H9 (cell line): Measurements from ENCODE around the gene HIBCH. TPM values are rescaled to one million over a fixed set of nuclear protein-coding genes. Genes with fewer than 3 reads are reported as not detected.

ENCODE experiments used
- DNase-seq: peaks from one replicate; pipeline ENCODE4 v3.0.0-alpha.2; 2017
- H2AFZ ChIP-seq: one replicate; pipeline ENCODE4 v1.6.1; 2013; ENCODE audit warnings: mild to moderate bottlenecking, low read length, control low read depth, moderate library complexity
- H2AK5ac ChIP-seq: 2 replicates; pipeline ENCODE4 v1.6.1; 2013; ENCODE audit warnings: low read length, control low read depth, mixed read lengths; ENCODE audit not compliant: insufficient read length
- H2BK120ac ChIP-seq: one replicate; pipeline ENCODE4 v1.6.1; 2013; ENCODE audit warnings: low read depth, mild to moderate bottlenecking, low read length, control low read depth, inconsistent platforms; ENCODE audit not compliant: poor library complexity, severe bottlenecking
- H2BK12ac ChIP-seq: 2 replicates; pipeline ENCODE4 v1.6.1; 2013; ENCODE audit warnings: low read length, control low read depth, mixed read lengths, low read depth; ENCODE audit not compliant: insufficient read length
- H2BK15ac ChIP-seq: 2 replicates; pipeline ENCODE4 v1.6.1; 2013; ENCODE audit warnings: low read depth, low read length, control low read depth
- H2BK20ac ChIP-seq: one replicate; pipeline ENCODE4 v1.6.1; 2013; ENCODE audit warnings: low read depth, mild to moderate bottlenecking, low read length, control low read depth, inconsistent platforms; ENCODE audit not compliant: poor library complexity, severe bottlenecking
- H2BK5ac ChIP-seq: 2 replicates; pipeline ENCODE4 v1.6.1; 2013; ENCODE audit warnings: low read length, control low read depth, mixed read lengths; ENCODE audit not compliant: insufficient read length
- H3K14ac ChIP-seq: 2 replicates; pipeline ENCODE4 v1.6.1; 2013; ENCODE audit warnings: low read length, control low read depth; ENCODE audit not compliant: insufficient read depth
- H3K18ac ChIP-seq: 2 replicates; pipeline ENCODE4 v1.6.1; 2013; ENCODE audit warnings: low read depth, mild to moderate bottlenecking, mixed read lengths, low read length, control low read depth; ENCODE audit not compliant: insufficient read length
- H3K23ac ChIP-seq: 2 replicates; pipeline ENCODE4 v1.6.1; 2013; ENCODE audit warnings: low read length, control low read depth, mixed read lengths, low read depth; ENCODE audit not compliant: insufficient read length
- H3K23me2 ChIP-seq: 2 replicates; pipeline ENCODE4 v1.6.1; 2013; ENCODE audit warnings: low read depth, mild to moderate bottlenecking, mixed read lengths, low read length, control low read depth; ENCODE audit not compliant: insufficient read length, poor library complexity, severe bottlenecking
- H3K27ac ChIP-seq: 2 replicates; pipeline ENCODE4 v1.5.1; 2013; ENCODE audit warnings: low read length, control low read depth, mixed read lengths, low read depth; ENCODE audit not compliant: insufficient read length
- H3K27me3 ChIP-seq: 2 replicates; pipeline ENCODE4 v1.6.1; 2013; ENCODE audit warnings: low read length, control low read depth, inconsistent platforms; ENCODE audit not compliant: insufficient read depth
- H3K4ac ChIP-seq: 2 replicates; pipeline ENCODE4 v1.6.1; 2013; ENCODE audit warnings: low read depth, mild to moderate bottlenecking, control low read depth, inconsistent platforms, low read length, moderate library complexity
- H3K4me1 ChIP-seq: 2 replicates; pipeline ENCODE4 v1.6.1; 2013; ENCODE audit warnings: low read length, control low read depth, inconsistent platforms; ENCODE audit not compliant: insufficient read depth
- H3K4me2 ChIP-seq: 2 replicates; pipeline ENCODE4 v1.6.1; 2013; ENCODE audit warnings: low read length, control low read depth, mixed read lengths; ENCODE audit not compliant: insufficient read length, insufficient read depth
- H3K56ac ChIP-seq: 2 replicates; pipeline ENCODE4 v1.6.1; 2013; ENCODE audit warnings: low read depth, mild to moderate bottlenecking, mixed read lengths, low read length, control low read depth; ENCODE audit not compliant: insufficient read length
- H3K79me1 ChIP-seq: 2 replicates; pipeline ENCODE4 v1.6.1; 2013; ENCODE audit warnings: low read depth, mild to moderate bottlenecking, moderate library complexity, low read length, control low read depth, inconsistent platforms; ENCODE audit not compliant: insufficient read depth, poor library complexity, severe bottlenecking
- H3K79me2 ChIP-seq: 2 replicates; pipeline ENCODE4 v1.6.1; 2013; ENCODE audit warnings: low read length, control low read depth, inconsistent platforms; ENCODE audit not compliant: insufficient read depth
- H3K9ac ChIP-seq: 2 replicates; pipeline ENCODE4 v1.6.1; 2013; ENCODE audit warnings: low read length, control low read depth, mixed read lengths; ENCODE audit not compliant: insufficient read length; ENCODE audit errors: extremely low read depth
- H3K9me3 ChIP-seq: one replicate; pipeline ENCODE4 v1.6.1; 2013; ENCODE audit warnings: low read depth, low read length, inconsistent platforms; ENCODE audit not compliant: control insufficient read depth
- H3T11ph ChIP-seq: one replicate; pipeline ENCODE4 v1.6.1; 2013; ENCODE audit warnings: mild to moderate bottlenecking, low read length, control low read depth, inconsistent platforms
- H4K20me1 ChIP-seq: one replicate; pipeline ENCODE4 v1.6.1; 2013; ENCODE audit not compliant: control insufficient read depth, insufficient read length, insufficient read depth
- H4K5ac ChIP-seq: 2 replicates; pipeline ENCODE4 v1.6.1; 2013; ENCODE audit warnings: low read depth, mild to moderate bottlenecking, mixed read lengths, low read length, control low read depth; ENCODE audit not compliant: insufficient read length
- H4K8ac ChIP-seq: replicated peaks from 2 replicates; pipeline ENCODE4 v1.6.1; 2013; ENCODE audit warnings: low read length, control low read depth, mixed read lengths, low read depth; ENCODE audit not compliant: insufficient read length
- H4K91ac ChIP-seq: 2 replicates; pipeline ENCODE4 v1.6.1; 2013; ENCODE audit warnings: low read depth, mild to moderate bottlenecking, moderate library complexity, mixed read lengths, low read length, control low read depth; ENCODE audit not compliant: insufficient read length
- H3K27ac Mint-ChIP-seq, 3 experiments: 2 replicates in 2 of 3; 3 replicates in 1 of 3; pipeline ENCODE4 v1.8.0; 2020 to 2021; ENCODE audit warnings: mixed read lengths in 3 of 3, mild to moderate bottlenecking in 1 of 3, moderate library complexity in 1 of 3
- H3K27me3 Mint-ChIP-seq: 2 replicates; pipeline ENCODE4 v1.8.0; 2021; ENCODE audit warnings: low read depth, mild to moderate bottlenecking, moderate library complexity, mixed read lengths
- H3K36me3 Mint-ChIP-seq, 3 experiments: 2 replicates in 2 of 3; 3 replicates in 1 of 3; pipeline ENCODE4 v1.8.0; 2020 to 2021; ENCODE audit warnings: low read depth in 3 of 3, mixed read lengths in 3 of 3; ENCODE audit not compliant: insufficient read depth in 1 of 3
- H3K4me1 Mint-ChIP-seq, 2 experiments: 2 replicates each; pipeline ENCODE4 v1.8.0; 2020; ENCODE audit warnings: mixed read lengths in 2 of 2
- H3K4me3 Mint-ChIP-seq, 2 experiments: 2 replicates in 1 of 2; 3 replicates in 1 of 2; pipeline ENCODE4 v1.8.0; 2020 to 2021; ENCODE audit warnings: mild to moderate bottlenecking in 2 of 2, mixed read lengths in 2 of 2, moderate library complexity in 1 of 2
- H3K9me3 Mint-ChIP-seq, 2 experiments: 2 replicates in 1 of 2; 3 replicates in 1 of 2; pipeline ENCODE4 v1.8.0; 2020; ENCODE audit warnings: mild to moderate bottlenecking in 2 of 2, mixed read lengths in 2 of 2, moderate library complexity in 1 of 2
- WGBS: extraction: QIAGEN DNeasy Blood & Tissue Kit; methylation state at CpG from one replicate; pipeline ENCODE4 v1.1.7; 2013; ENCODE audit warnings: missing lambda C conversion rate, low lambda C conversion rate, mixed read lengths; ENCODE audit not compliant: insufficient read length; ENCODE audit errors: extremely low coverage; 5-methylcytosine and 5-hydroxymethylcytosine counted together
- total RNA-seq: library from RNA; stranded (reverse); gene quantifications from 2 replicates; pipeline ENCODE4 v1.2.1, GENCODE V29; 2021
- TF ChIP-seq, protein P1 (sequence below): fragments of 200-600 bp; sonication (generic); conservative IDR thresholded peaks from 3 replicates; pipeline ENCODE4 v1.8.0; 2021; ENCODE audit warnings: antibody characterized with exemption, mild to moderate bottlenecking

Gene HIBCH
- total RNA-seq, 1 experiment from 2014 or later = 28.0 TPM

DNA sequence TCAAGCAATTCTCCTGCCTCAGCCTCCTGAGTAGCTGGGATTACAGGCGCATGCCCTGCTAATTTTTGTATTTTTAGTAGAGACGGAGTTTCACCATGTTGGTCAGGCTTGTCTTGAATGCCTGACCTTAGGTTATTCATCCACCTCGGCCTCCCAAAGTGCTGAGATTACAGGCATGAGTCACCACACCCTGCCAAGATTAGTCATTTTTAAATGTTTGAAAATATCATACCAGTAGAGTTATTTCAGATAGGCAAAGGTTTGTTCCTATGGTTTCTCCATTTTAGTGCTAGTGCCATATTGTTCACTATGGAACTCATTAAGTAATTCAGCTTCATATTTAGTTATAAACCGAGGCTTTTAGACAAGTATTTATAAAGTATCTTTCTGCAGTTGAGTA lies 52.3 kb downstream of the HIBCH start:
- WGBS = no CpG with 5 or more reads among the region's 4 CpGs
- H4K20me1 ChIP-seq = no peaks in the 10 kb centered on the region
- Mint-ChIP-seq H3K4me3 (no peak overlapping the region), H3K9me3 (no peaks in the 10 kb centered on the region; a peak in 2 of 5 replicates), H3K27me3 (no peaks in the 10 kb centered on the region), H3K27ac (no peak overlapping the region), H3K36me3 (peaks cover 5 to 8% (median 7%) of the 10 kb centered on the region in 3 experiments; a peak in 5 of 7 replicates), H3K4me1 (peaks cover under 1 to 1% of the 10 kb centered on the region in 2 experiments; a peak in 2 of 4 replicates)
- H3K23me2 ChIP-seq = no peaks in the 10 kb centered on the region
- no peaks in the 10 kb centered on the region for H3K79me1 ChIP-seq
- no peaks in the 10 kb centered on the region for H3K79me2 ChIP-seq
- no peak overlapping the region for H2BK20ac ChIP-seq
- H3K14ac ChIP-seq = no peak overlapping the region
- no peak overlapping the region for H2BK15ac ChIP-seq
- H2BK12ac ChIP-seq = no peak overlapping the region
- no peak overlapping the region for H3K23ac ChIP-seq
- no peak overlapping the region for H2AFZ ChIP-seq
- H3K4ac ChIP-seq = no peak overlapping the region
- no peak overlapping the region for H2BK5ac ChIP-seq
- H2BK120ac ChIP-seq = no peak overlapping the region
- H3K56ac ChIP-seq = no peak overlapping the region
- H3K27ac ChIP-seq = no peak overlapping the region
- no peak overlapping the region for H4K91ac ChIP-seq
- H3K4me1 ChIP-seq = no peaks in the 10 kb centered on the region
- H3K4me2 ChIP-seq = no peak overlapping the region
- DNase-seq = no peak
- no peak overlapping the region for H3K9ac ChIP-seq
- H4K8ac ChIP-seq = no peak overlapping the region
- TF ChIP-seq, protein P1, sequence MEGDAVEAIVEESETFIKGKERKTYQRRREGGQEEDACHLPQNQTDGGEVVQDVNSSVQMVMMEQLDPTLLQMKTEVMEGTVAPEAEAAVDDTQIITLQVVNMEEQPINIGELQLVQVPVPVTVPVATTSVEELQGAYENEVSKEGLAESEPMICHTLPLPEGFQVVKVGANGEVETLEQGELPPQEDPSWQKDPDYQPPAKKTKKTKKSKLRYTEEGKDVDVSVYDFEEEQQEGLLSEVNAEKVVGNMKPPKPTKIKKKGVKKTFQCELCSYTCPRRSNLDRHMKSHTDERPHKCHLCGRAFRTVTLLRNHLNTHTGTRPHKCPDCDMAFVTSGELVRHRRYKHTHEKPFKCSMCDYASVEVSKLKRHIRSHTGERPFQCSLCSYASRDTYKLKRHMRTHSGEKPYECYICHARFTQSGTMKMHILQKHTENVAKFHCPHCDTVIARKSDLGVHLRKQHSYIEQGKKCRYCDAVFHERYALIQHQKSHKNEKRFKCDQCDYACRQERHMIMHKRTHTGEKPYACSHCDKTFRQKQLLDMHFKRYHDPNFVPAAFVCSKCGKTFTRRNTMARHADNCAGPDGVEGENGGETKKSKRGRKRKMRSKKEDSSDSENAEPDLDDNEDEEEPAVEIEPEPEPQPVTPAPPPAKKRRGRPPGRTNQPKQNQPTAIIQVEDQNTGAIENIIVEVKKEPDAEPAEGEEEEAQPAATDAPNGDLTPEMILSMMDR = no peak
- H3T11ph ChIP-seq = no peak overlapping the region
- no peaks in the 10 kb centered on the region for H3K27me3 ChIP-seq
- H4K5ac ChIP-seq = no peak overlapping the region
- no peaks in the 10 kb centered on the region for H3K9me3 ChIP-seq
- H2AK5ac ChIP-seq = no peak overlapping the region
- H3K18ac ChIP-seq = no peak overlapping the region
